OCI-LY7 (cell line): ENCODE results near the gene LRIG3. TPM values are rescaled to one million over a fixed set of nuclear protein-coding genes. Genes with fewer than 3 reads are reported as not detected.

ENCODE experiments used
- BruUV-seq: library from RNA; stranded (reverse); fragments of 400-500 nt; replicated peaks from 2 replicates; lab custom pipeline; 2021; lab: Mats Ljungman, UMichigan
- CTCF ChIA-PET: fragments of 300-600 bp; sonication (Branson Sonifier 250); formaldehyde crosslinking; loops from one replicate; lab custom pipeline; 2022; ENCODE audit warnings: antibody characterized with exemption; ENCODE audit not compliant: unreplicated experiment; lab: Charles Lee
- POLR2A ChIA-PET: fragments of 300-600 bp; sonication (Branson Sonifier 250); formaldehyde crosslinking; loops from one replicate; lab custom pipeline; 2022; ENCODE audit warnings: antibody characterized with exemption; lab: Charles Lee
- DNase-seq: peaks from one replicate; pipeline ENCODE4 v3.0.0-alpha.2; 2015; ENCODE audit warnings: low spot score
- H2AFZ ChIP-seq: fragments of 200-600 bp; sonication (generic), shearing (Covaris generic); 2 replicates; pipeline ENCODE4 v1.6.1; 2014; ENCODE audit warnings: mild to moderate bottlenecking, antibody characterized with exemption, low read length, moderate library complexity
- H3K27ac ChIP-seq: fragments of 200-600 bp; sonication (generic); 2 replicates; pipeline ENCODE4 v1.5.1; 2014; ENCODE audit warnings: mixed run types, low read depth, mild to moderate bottlenecking, moderate library complexity, low read length, inconsistent platforms; ENCODE audit not compliant: poor library complexity, severe bottlenecking
- H3K36me3 ChIP-seq: fragments of 200-600 bp; sonication (generic); 2 replicates; pipeline ENCODE4 v1.6.1; 2014; ENCODE audit warnings: mild to moderate bottlenecking, antibody characterized with exemption, low read length, moderate library complexity, mixed read lengths; ENCODE audit not compliant: insufficient read depth
- H3K4me1 ChIP-seq: fragments of 200-600 bp; sonication (generic); 2 replicates; pipeline ENCODE4 v1.5.1; 2014; ENCODE audit warnings: mild to moderate bottlenecking, low read length; ENCODE audit not compliant: insufficient read depth, poor library complexity, severe bottlenecking
- H3K4me2 ChIP-seq: fragments of 200-600 bp; sonication (generic); 2 replicates; pipeline ENCODE4 v1.6.1; 2014; ENCODE audit warnings: mild to moderate bottlenecking, low read length
- H3K4me3 ChIP-seq: fragments of 200-600 bp; sonication (generic); 2 replicates; pipeline ENCODE4 v1.5.1; 2014; ENCODE audit warnings: mild to moderate bottlenecking, low read depth, low read length; ENCODE audit not compliant: poor library complexity, severe bottlenecking
- H3K79me2 ChIP-seq: fragments of 200-600 bp; sonication (generic); 2 replicates; pipeline ENCODE4 v1.6.1; 2016; ENCODE audit warnings: low read depth, mild to moderate bottlenecking, low read length, moderate library complexity, mixed read lengths; ENCODE audit not compliant: insufficient read depth
- H3K9me2 ChIP-seq: fragments of 200-600 bp; sonication (generic); 2 replicates; pipeline ENCODE4 v1.6.1; 2016; ENCODE audit warnings: mild to moderate bottlenecking, low read length, mixed read lengths; ENCODE audit not compliant: insufficient read depth
- H3K9me3 ChIP-seq: fragments of 200-600 bp; sonication (generic); 2 replicates; pipeline ENCODE4 v1.6.1; 2014; ENCODE audit warnings: mild to moderate bottlenecking, mixed run types, low read length, mixed read lengths
- H4K20me1 ChIP-seq: fragments of 200-600 bp; sonication (generic); 2 replicates; pipeline ENCODE4 v1.6.1; 2014; ENCODE audit warnings: mild to moderate bottlenecking, antibody characterized with exemption, low read length, moderate library complexity, mixed read lengths; ENCODE audit not compliant: insufficient read depth
- EZH2phosphoT487 ChIP-seq: fragments of 200-600 bp; sonication (generic); IDR thresholded peaks from 2 replicates; pipeline ENCODE4 v1.6.1; 2018; ENCODE audit warnings: low read depth, borderline replicate concordance, mild to moderate bottlenecking, mixed run types, antibody characterized with exemption, low read length, moderate library complexity, mixed read lengths
- intact Hi-C: fragments of 100-400 bp; cut with micrococcal nuclease; formaldehyde crosslinking; loops from one replicate; pipeline ENCODE4 v1.10.0; 2022; ENCODE audit not compliant: unreplicated experiment
- total RNA-seq, 2 experiments: library from RNA; depleted of rRNA in 1 of 2; stranded (reverse); fragments of >200 nt in 1 of 2; shearing (Covaris generic) in 1 of 2; gene quantifications; 2 replicates each; pipeline ENCODE4 v1.2.3, GENCODE V29; 2014 to 2022
- TF ChIP-seq, protein P1 (sequence below): fragments of 200-600 bp; sonication (generic); conservative IDR thresholded peaks from 2 replicates; pipeline ENCODE4 v1.5.1; 2014; ENCODE audit warnings: mild to moderate bottlenecking, antibody characterized with exemption, low read length, moderate library complexity, mixed read lengths

The LRIG3 gene
- total RNA-seq, 2 experiments from 2014 or later: not detected

DNA sequence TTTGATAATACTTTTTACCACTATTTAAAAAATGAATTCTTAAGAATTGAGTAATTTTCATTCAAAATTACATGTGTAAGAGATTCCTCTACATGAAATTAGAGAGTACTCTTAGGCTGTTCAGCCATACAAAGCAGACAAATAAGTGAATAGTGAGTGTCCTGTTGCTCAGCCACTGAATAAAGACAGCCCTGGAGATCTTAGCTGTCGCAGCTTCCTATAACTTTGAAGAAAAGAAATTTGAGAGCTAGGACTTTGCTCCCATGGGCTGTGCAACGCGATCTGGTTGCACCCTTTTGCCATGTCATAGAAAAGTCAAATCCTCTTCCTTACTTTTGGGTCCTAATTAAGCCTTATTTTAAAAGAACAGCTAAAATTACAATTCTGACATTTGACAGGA, 40.9 kb upstream of the LRIG3 start:
- Histone ChIP-seq H2AFZ (no peak overlapping the region), H4K20me1 (no peaks in the 10 kb centered on the region), H3K27ac (no peak overlapping the region), H3K9me2 (no peaks in the 10 kb centered on the region), H3K4me3 (no peak overlapping the region), H3K79me2 (no peaks in the 10 kb centered on the region), H3K4me2 (no peak overlapping the region), H3K4me1 (no peaks in the 10 kb centered on the region), H3K9me3 (no peaks in the 10 kb centered on the region), H3K36me3 (no peaks in the 10 kb centered on the region)
- intact Hi-C loops: no loop called here
- no TSS peak for BruUV-seq
- ChIA-PET POLR2A (no interaction called here), CTCF (no interaction called here)
- no peak for DNase-seq
- TF ChIP-seq, protein P1, sequence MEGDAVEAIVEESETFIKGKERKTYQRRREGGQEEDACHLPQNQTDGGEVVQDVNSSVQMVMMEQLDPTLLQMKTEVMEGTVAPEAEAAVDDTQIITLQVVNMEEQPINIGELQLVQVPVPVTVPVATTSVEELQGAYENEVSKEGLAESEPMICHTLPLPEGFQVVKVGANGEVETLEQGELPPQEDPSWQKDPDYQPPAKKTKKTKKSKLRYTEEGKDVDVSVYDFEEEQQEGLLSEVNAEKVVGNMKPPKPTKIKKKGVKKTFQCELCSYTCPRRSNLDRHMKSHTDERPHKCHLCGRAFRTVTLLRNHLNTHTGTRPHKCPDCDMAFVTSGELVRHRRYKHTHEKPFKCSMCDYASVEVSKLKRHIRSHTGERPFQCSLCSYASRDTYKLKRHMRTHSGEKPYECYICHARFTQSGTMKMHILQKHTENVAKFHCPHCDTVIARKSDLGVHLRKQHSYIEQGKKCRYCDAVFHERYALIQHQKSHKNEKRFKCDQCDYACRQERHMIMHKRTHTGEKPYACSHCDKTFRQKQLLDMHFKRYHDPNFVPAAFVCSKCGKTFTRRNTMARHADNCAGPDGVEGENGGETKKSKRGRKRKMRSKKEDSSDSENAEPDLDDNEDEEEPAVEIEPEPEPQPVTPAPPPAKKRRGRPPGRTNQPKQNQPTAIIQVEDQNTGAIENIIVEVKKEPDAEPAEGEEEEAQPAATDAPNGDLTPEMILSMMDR: no peak
- no peak for TF ChIP-seq EZH2phosphoT487

DNA sequence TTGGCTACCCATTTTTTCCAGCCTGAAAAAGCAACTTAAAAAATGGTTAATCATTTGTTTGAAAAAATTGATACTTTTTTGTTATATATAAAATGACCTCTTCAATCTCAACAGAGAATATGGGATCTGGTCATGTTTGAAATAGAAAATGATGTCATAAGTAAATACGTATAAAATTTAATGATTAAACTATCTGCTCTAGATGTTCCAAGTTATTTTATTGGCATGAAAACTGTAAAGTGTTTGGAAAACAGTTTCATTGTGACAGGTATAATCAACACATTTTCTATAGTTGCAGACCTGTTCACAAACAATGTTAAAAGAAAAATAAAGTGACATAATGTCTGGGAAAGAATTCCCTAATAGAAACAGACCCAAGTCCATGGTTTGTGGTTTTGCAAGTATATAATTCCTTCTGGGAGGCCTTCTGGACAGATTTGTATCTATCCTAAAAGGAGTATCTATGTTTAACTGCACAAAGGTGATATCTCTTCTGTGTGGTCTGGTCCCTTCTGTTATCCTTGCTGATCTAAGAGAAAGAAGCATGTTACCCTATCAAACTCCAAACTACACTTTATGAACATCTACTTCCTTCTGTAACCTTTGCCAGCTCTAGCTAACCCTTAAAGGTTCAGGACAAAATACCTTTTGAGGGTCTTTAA, 39.5 kb upstream of the LRIG3 start:
- H3K4me1 ChIP-seq: no peaks in the 10 kb centered on the region
- H4K20me1 ChIP-seq: no peaks in the 10 kb centered on the region
- no peaks in the 10 kb centered on the region for H3K9me2 ChIP-seq
- H3K9me3 ChIP-seq: no peaks in the 10 kb centered on the region
- DNase-seq: no peak
- ChIA-PET POLR2A (interaction anchor here (0.7 to 1.0 kb wide), 3 partner anchors 8 to 344 kb away, joined by 3 read pairs; no protein-coding TSS in a partner anchor), CTCF (no interaction called here)
- H3K36me3 ChIP-seq: no peaks in the 10 kb centered on the region
- TF ChIP-seq, protein P1: no peak
- TF ChIP-seq EZH2phosphoT487: no peak
- H2AFZ ChIP-seq: no peak overlapping the region
- H3K4me3 ChIP-seq: no peak overlapping the region
- intact Hi-C loops: no loop called here
- H3K27ac ChIP-seq: no peak overlapping the region
- H3K79me2 ChIP-seq: no peaks in the 10 kb centered on the region
- BruUV-seq: no TSS peak
- H3K4me2 ChIP-seq: no peak overlapping the region

DNA sequence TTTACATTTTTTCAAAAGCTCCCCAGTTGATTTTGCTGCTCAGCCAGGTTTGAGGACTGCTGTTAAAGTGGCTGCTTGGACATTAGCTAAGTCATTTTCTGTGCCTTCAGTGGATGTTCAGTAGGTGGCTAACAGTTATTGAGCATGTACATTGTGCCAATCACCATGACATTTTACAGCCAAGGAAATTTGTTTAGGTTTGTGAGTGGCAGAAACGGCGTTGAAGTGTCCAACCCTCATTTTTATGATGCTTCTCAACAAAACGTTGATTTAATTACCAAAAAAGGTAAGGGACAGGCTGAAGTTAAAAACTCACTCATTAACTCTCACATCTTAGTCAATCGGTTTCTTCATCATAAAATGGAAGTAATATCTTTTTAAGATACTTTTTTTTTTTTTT, 37.0 kb upstream of the LRIG3 start:
- BruUV-seq: no TSS peak
- no peaks in the 10 kb centered on the region for H3K4me1 ChIP-seq
- H3K79me2 ChIP-seq: no peaks in the 10 kb centered on the region
- no peaks in the 10 kb centered on the region for H4K20me1 ChIP-seq
- no peaks in the 10 kb centered on the region for H3K36me3 ChIP-seq
- intact Hi-C loops: no loop called here
- TF ChIP-seq, protein P1: no peak
- no peaks in the 10 kb centered on the region for H3K9me2 ChIP-seq
- H3K4me3 ChIP-seq: no peak overlapping the region
- no peak overlapping the region for H3K4me2 ChIP-seq
- H3K27ac ChIP-seq: no peak overlapping the region
- no peak overlapping the region for H2AFZ ChIP-seq
- no peaks in the 10 kb centered on the region for H3K9me3 ChIP-seq
- CTCF ChIA-PET: no interaction called here
- POLR2A ChIA-PET: no interaction called here
- no peak for DNase-seq
